Uterus (tissue), 4 donors: ENCODE data around the gene BIRC5. TPM values are rescaled to one million over a fixed set of nuclear protein-coding genes. Genes with fewer than 3 reads are reported as not detected.

ENCODE experiments used
- DNase-seq, 2 donors: peaks; one replicate each; pipeline ENCODE4 v3.0.0-alpha.2; 2019 to 2020
- H3K27ac ChIP-seq, 2 donors: fragments of 200-600 bp; sonication (generic); 1 replicate in 1 of 2; 2 replicates in 1 of 2; pipeline ENCODE4 v1.5.1; 2016 to 2018
- H3K27me3 ChIP-seq, 2 donors: fragments of 200-600 bp; sonication (generic); one replicate each; pipeline ENCODE4 v1.5.1; 2018 to 2019; ENCODE audit warnings: control low read depth in 1 of 2
- H3K36me3 ChIP-seq, 2 donors: fragments of 200-600 bp; sonication (generic); one replicate each; pipeline ENCODE4 v1.5.1; 2019; ENCODE audit warnings: control low read depth in 1 of 2
- H3K4me1 ChIP-seq, 2 donors: fragments of 200-600 bp; sonication (generic); one replicate each; pipeline ENCODE4 v1.5.1; 2018 to 2019; ENCODE audit warnings: control low read depth in 1 of 2
- H3K4me3 ChIP-seq, 2 donors: fragments of 200-600 bp; sonication (generic); 1 replicate in 1 of 2; 2 replicates in 1 of 2; pipeline ENCODE4 v1.5.1; 2018 to 2019; ENCODE audit warnings: mild to moderate bottlenecking in 1 of 2
- H3K9me3 ChIP-seq, 2 donors: fragments of 200-600 bp; sonication (generic); one replicate each; pipeline ENCODE4 v1.5.1; 2019; ENCODE audit warnings: control low read depth in 1 of 2
- CTCF ChIP-seq, 4 experiments: fragments of 200-600 bp in 2 of 4; fragments of 450-650 bp in 2 of 4; sonication (generic) in 2 of 4; IDR thresholded peaks; one replicate each; pipeline ENCODE4 v1.5.1; 2016 to 2019; ENCODE audit warnings: antibody characterized with exemption in 4 of 4, mild to moderate bottlenecking in 2 of 4, moderate library complexity in 1 of 4
- POLR2A ChIP-seq, 2 donors: fragments of 450-650 bp; IDR thresholded peaks; one replicate each; pipeline ENCODE4 v1.6.1; 2016; ENCODE audit warnings: antibody characterized with exemption in 2 of 2, mild to moderate bottlenecking in 1 of 2, moderate library complexity in 1 of 2
- intact Hi-C: fragments of 100-400 bp; cut with DNase I; formaldehyde crosslinking; loops from one replicate; pipeline ENCODE4 v1.15.1; 2023; ENCODE audit warnings: low total_unique reads
- total RNA-seq, 4 donors: library from RNA; depleted of rRNA in 3 of 4; stranded (reverse); fragments of >200 nt in 3 of 4; gene quantifications; one replicate each; pipeline versions ENCODE4 v1.1.0 to v1.2.4, GENCODE V29; 2014 to 2023
- donor health status: DM: yes; HTN: yes; CAD: no.

BIRC5 gene
- total RNA-seq, 4 donors from 2014 or later: 26.3 to 29.7 TPM; not detected in 2

GRCh38 chr17:78206298-78206697, 7.8 kb upstream of the BIRC5 start:
- H3K9me3 ChIP-seq: no peaks in the 10 kb centered on the region
- intact Hi-C loops: no loop called here
- no peak for TF ChIP-seq POLR2A (IDR thresholded peaks at IDR 0.05)
- TF ChIP-seq CTCF (IDR thresholded peaks at IDR 0.05): no peak

GRCh38 chr17:78208486-78208885, 5.6 kb upstream of the BIRC5 start:
- DNase-seq: no peak
- TF ChIP-seq POLR2A (IDR thresholded peaks at IDR 0.05): no peak
- TF ChIP-seq CTCF (IDR thresholded peaks at IDR 0.05): no peak
- Histone ChIP-seq H3K27me3 (no peaks in the 10 kb centered on the region), H3K36me3 (no peaks in the 10 kb centered on the region), H3K4me3 (no peak overlapping the region), H3K9me3 (no peaks in the 10 kb centered on the region), H3K4me1 (no peaks in the 10 kb centered on the region), H3K27ac (no peak overlapping the region)
- intact Hi-C loops: no loop called here

More at GRCh38 chr17:78206298-78206697, 7.8 kb upstream of the BIRC5 start:
- Histone ChIP-seq H3K4me3 (no peak overlapping the region), H3K36me3 (no peaks in the 10 kb centered on the region), H3K4me1 (no peaks in the 10 kb centered on the region), H3K27me3 (no peaks in the 10 kb centered on the region), H3K27ac (no peak overlapping the region)
- DNase-seq: no peak

GRCh38 chr17:78210111-78210510, 3.9 kb upstream of the BIRC5 start:
- Histone ChIP-seq H3K4me3 (no peak overlapping the region), H3K27ac (no peak overlapping the region), H3K9me3 (no peaks in the 10 kb centered on the region), H3K36me3 (no peaks in the 10 kb centered on the region), H3K27me3 (no peaks in the 10 kb centered on the region), H3K4me1 (peaks cover 0 to 3% of the 10 kb centered on the region in 2 donors)
- intact Hi-C loops: no loop called here
- DNase-seq: no peak
- TF ChIP-seq CTCF (IDR thresholded peaks at IDR 0.05) (no peak), POLR2A (IDR thresholded peaks at IDR 0.05) (no peak)

GRCh38 chr17:78211032-78211431, 3.0 kb upstream of the BIRC5 start:
- no peak for TF ChIP-seq CTCF (IDR thresholded peaks at IDR 0.05)
- no peak for TF ChIP-seq POLR2A (IDR thresholded peaks at IDR 0.05)
- no peak for DNase-seq
- H3K36me3 ChIP-seq: no peaks in the 10 kb centered on the region
- H3K9me3 ChIP-seq: no peaks in the 10 kb centered on the region
- peaks cover 0 to 3% of the 10 kb centered on the region in 2 donors for H3K4me1 ChIP-seq
- H3K27me3 ChIP-seq: no peaks in the 10 kb centered on the region
- intact Hi-C loops: no loop called here
- no peak overlapping the region for H3K27ac ChIP-seq
- H3K4me3 ChIP-seq: no peak overlapping the region

GRCh38 chr17:78214706-78215061, 631 bp downstream of the BIRC5 start:
- DNase-seq: no peak
- no peaks in the 10 kb centered on the region for H3K36me3 ChIP-seq
- peaks cover 0 to 3% of the 10 kb centered on the region in 2 donors for H3K4me1 ChIP-seq
- peak overlapping the region in 1 of 2 donors; percentile 12 for H3K4me3 ChIP-seq
- intact Hi-C loops: no loop called here
- no peak overlapping the region for H3K27ac ChIP-seq
- H3K9me3 ChIP-seq: no peaks in the 10 kb centered on the region
- H3K27me3 ChIP-seq: no peaks in the 10 kb centered on the region
- TF ChIP-seq CTCF (IDR thresholded peaks at IDR 0.05): no peak
- no peak for TF ChIP-seq POLR2A (IDR thresholded peaks at IDR 0.05)
